NCI-H1694 (cell line): ENCODE measurements around the gene STRBP.
"Not testable (repeated sequence)": the region's sequence is repeated elsewhere in the genome, so short reads cannot be mapped to it uniquely, and the experiment has no call there.

Experiments
- DNase-seq: peaks from one replicate; lab custom pipeline; 2025; lab: John Stamatoyannopoulos, UW

STRBP gene

GRCh38 chr9:123268465-123269259, at the start of gene STRBP:
Gene STRBP, minus strand, starts transcription at chr9:123268586. Its CDS starts 84,452 bp downstream, at chr9:123184134.
- DNase-seq: peak; percentile 25

- DNase-seq: no peak
These were observed 47.8 kb upstream of the STRBP start for GRCh38 chr9:123316053-123316718.

- DNase-seq: no peak
These were observed 47.2 kb upstream of the STRBP start for GRCh38 chr9:123315635-123316034.

- DNase-seq: no peak
These were observed 46.2 kb upstream of the STRBP start for GRCh38 chr9:123314617-123315016.

- DNase-seq: no peak
These were observed 44.0 kb upstream of the STRBP start for GRCh38 chr9:123312306-123312877.

GRCh38 chr9:123311250-123311752, 42.9 kb upstream of the STRBP start:
- DNase-seq: no peak

- no peak for DNase-seq
These were observed 42.3 kb upstream of the STRBP start for GRCh38 chr9:123310551-123311249.

- no peak for DNase-seq
These were observed 41.2 kb upstream of the STRBP start for GRCh38 chr9:123309611-123310010.

GRCh38 chr9:123305879-123306278, 37.5 kb upstream of the STRBP start:
- no peak for DNase-seq

- no peak for DNase-seq
These were observed 35.9 kb upstream of the STRBP start for GRCh38 chr9:123304340-123304691.

- DNase-seq: no peak
These were observed 34.2 kb upstream of the STRBP start for GRCh38 chr9:123302348-123303214.

GRCh38 chr9:123301936-123302335, 33.5 kb upstream of the STRBP start:
- not testable (repeated sequence) for DNase-seq

GRCh38 chr9:123300554-123300953, 32.2 kb upstream of the STRBP start:
- no peak for DNase-seq

- DNase-seq: no peak
These were observed 31.3 kb upstream of the STRBP start for GRCh38 chr9:123299558-123300126.

GRCh38 chr9:123296174-123296573, 27.8 kb upstream of the STRBP start:
- no peak for DNase-seq

- no peak for DNase-seq
These were observed 23.4 kb upstream of the STRBP start for GRCh38 chr9:123291736-123292135.

GRCh38 chr9:123290764-123291163, 22.4 kb upstream of the STRBP start:
- no peak for DNase-seq

GRCh38 chr9:123287639-123288038, 19.3 kb upstream of the STRBP start:
- no peak for DNase-seq

GRCh38 chr9:123286324-123286723, 17.9 kb upstream of the STRBP start:
- no peak for DNase-seq

GRCh38 chr9:123284656-123285055, 16.3 kb upstream of the STRBP start:
- DNase-seq: no peak

- DNase-seq: no peak
These were observed 15.1 kb upstream of the STRBP start for GRCh38 chr9:123283455-123283854.
